Measurements from ENCODE around the gene FYN. TPM values are rescaled to one million over a fixed set of nuclear protein-coding genes. Genes with fewer than 3 reads are reported as not detected.

FYN gene
- total and polyA plus RNA-seq, 10 of the 15 experiments (the other 5 are each of a cell fraction or from before 2014, with no cell fraction given): 51.4 to 247 (median 138) TPM

DNA sequence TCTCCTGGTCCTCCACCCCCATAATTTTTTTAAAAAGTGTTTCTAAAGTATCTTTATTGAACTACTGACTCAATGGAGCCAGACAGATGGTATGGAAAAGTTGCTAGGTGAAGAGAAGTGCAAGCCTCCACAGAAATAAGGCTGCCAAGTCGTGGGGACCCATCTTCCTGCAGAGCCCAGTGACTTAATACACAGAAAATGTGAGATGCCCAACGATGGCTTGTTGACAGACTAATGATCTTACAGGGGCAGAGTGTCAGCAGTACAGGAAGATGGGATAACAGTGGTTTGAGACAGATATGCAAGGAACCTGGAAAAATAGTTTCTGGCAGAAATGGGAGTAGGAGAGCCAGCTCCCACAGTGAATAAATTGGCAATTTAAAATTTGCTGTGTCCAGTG is 43.3 kb downstream of the FYN start:
- no peak overlapping the region for H3K4me2 ChIP-seq (ENCODE audit: control insufficient read depth, insufficient read depth)
- ChIA-PET RAD21 (ENCODE audit: unreplicated experiment) (interaction anchor here (0.7 kb wide), 2 partner anchors 9 to 24 kb away, joined by 3 read pairs; no protein-coding TSS in a partner anchor), CTCF (interaction anchor here (0.9 to 1.4 kb wide), 2 partner anchors 9 to 13 kb away, joined by 3 to 4 read pairs; no protein-coding TSS in a partner anchor), POLR2A (interaction anchor here (1.4 kb wide), 1 partner anchor 13 kb away, joined by 4 read pairs; no protein-coding TSS in a partner anchor), SMC1A (ENCODE audit: uncharacterized antibody, unreplicated experiment) (interaction anchor here (1.4 to 7.8 kb wide), 6 partner anchors 10 to 66 kb away, joined by 3 to 71 read pairs (median 7); no protein-coding TSS in a partner anchor)
- no TSS peak for BruUV-seq (replicated peaks)
- peaks cover 32% of the 10 kb centered on the region for H3K79me2 ChIP-seq (ENCODE audit: control insufficient read depth, insufficient read depth, low read length)
- H3K27me3 ChIP-seq (replicated peaks in 1 of 2; ENCODE audit: control insufficient read depth in 2 of 2, insufficient read depth in 2 of 2, low read length in 1 of 2): no peaks in the 10 kb centered on the region
- peaks cover 26% of the 10 kb centered on the region for H3K4me1 ChIP-seq (ENCODE audit: control insufficient read depth, insufficient read depth, low read length)
- in situ Hi-C loops (cut with MboI) (loop anchor here (25.0 kb wide), 1 partner anchor 1807 kb away; no protein-coding TSS in a partner anchor), intact Hi-C loops (cut with micrococcal nuclease; ENCODE audit: unreplicated experiment) (no loop called here)
- ATAC-seq: no peak
- H3K27ac ChIP-seq (ENCODE audit: control insufficient read depth, insufficient read depth): no peak overlapping the region
- FAIRE-seq: no peak
- 15% methylated on average over 2 of the region's 2 CpGs for WGBS (ENCODE audit: insufficient coverage, insufficient replicate concordance, low lambda C conversion rate, missing lambda C conversion rate)
- no peak overlapping the region for H3K9ac ChIP-seq (ENCODE audit: control insufficient read depth, insufficient read depth, low read length)
- no peak for DNase-seq (ENCODE audit: low read depth, low spot score)
- H3K9me3 ChIP-seq (replicated peaks; ENCODE audit: control insufficient read depth, insufficient read depth, low read length): no peaks in the 10 kb centered on the region
- H4K20me1 ChIP-seq (ENCODE audit: control insufficient read depth, insufficient read depth): no peaks in the 10 kb centered on the region
- H3K36me3 ChIP-seq (ENCODE audit: control insufficient read depth in 2 of 2, insufficient read depth in 2 of 2, low read length in 1 of 2): peaks cover 3 to 8% of the 10 kb centered on the region in 2 experiments
- H3K4me3 ChIP-seq: no peak overlapping the region
- H2AFZ ChIP-seq (ENCODE audit: control insufficient read depth, low read depth, low read length): no peak overlapping the region
- no peak for TF ChIP-seq RUNX3 (IDR thresholded peaks at IDR 0.05; ENCODE audit: low read length)
- TF ChIP-seq BMI1 (IDR thresholded peaks at IDR 0.05; ENCODE audit: borderline replicate concordance): no peak
- TF ChIP-seq, protein P1, sequence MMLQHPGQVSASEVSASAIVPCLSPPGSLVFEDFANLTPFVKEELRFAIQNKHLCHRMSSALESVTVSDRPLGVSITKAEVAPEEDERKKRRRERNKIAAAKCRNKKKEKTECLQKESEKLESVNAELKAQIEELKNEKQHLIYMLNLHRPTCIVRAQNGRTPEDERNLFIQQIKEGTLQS (IDR thresholded peaks at IDR 0.05; ENCODE audit: borderline replicate concordance, extremely low read depth, low read depth, low read length): no peak
- TF ChIP-seq, protein P2, sequence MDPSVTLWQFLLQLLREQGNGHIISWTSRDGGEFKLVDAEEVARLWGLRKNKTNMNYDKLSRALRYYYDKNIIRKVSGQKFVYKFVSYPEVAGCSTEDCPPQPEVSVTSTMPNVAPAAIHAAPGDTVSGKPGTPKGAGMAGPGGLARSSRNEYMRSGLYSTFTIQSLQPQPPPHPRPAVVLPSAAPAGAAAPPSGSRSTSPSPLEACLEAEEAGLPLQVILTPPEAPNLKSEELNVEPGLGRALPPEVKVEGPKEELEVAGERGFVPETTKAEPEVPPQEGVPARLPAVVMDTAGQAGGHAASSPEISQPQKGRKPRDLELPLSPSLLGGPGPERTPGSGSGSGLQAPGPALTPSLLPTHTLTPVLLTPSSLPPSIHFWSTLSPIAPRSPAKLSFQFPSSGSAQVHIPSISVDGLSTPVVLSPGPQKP (IDR thresholded peaks at IDR 0.05; ENCODE audit: low read depth, low read length): no peak
- no peak for TF ChIP-seq ZNF622 (IDR thresholded peaks at IDR 0.05)
- no peak for TF ChIP-seq CUX1 (IDR thresholded peaks at IDR 0.05; ENCODE audit: insufficient replicate concordance, low read depth, low read length)
- no peak for TF ChIP-seq RBBP5 (conservative IDR thresholded peaks at IDR 0.05)
- TF ChIP-seq USF1 (IDR thresholded peaks at IDR 0.05; ENCODE audit: borderline replicate concordance, extremely low read length, insufficient read depth, low read depth, low read length): no peak
- no peak for TF ChIP-seq IKZF1 (conservative IDR thresholded peaks at IDR 0.05)
- TF ChIP-seq NRF1 (conservative IDR thresholded peaks at IDR 0.05; ENCODE audit: low read depth, low read length): no peak
- TF ChIP-seq ASH2L (IDR thresholded peaks at IDR 0.05; ENCODE audit: borderline replicate concordance, low read depth): no peak
- no peak for TF ChIP-seq STAT1 (conservative IDR thresholded peaks at IDR 0.05)
- TF ChIP-seq MTA2 (IDR thresholded peaks at IDR 0.05; ENCODE audit: low read depth): no peak
- no peak for TF ChIP-seq SUPT20H (IDR thresholded peaks at IDR 0.05; ENCODE audit: borderline replicate concordance, control insufficient read depth, low read depth, low read length)
- no peak for TF ChIP-seq SMAD1 (IDR thresholded peaks at IDR 0.05; ENCODE audit: low read depth, partially characterized antibody)
- TF ChIP-seq LARP7 (IDR thresholded peaks at IDR 0.05): no peak
